GM18502 (cell line): ENCODE data around the gene TMEM53.

Experiments
- ATAC-seq: cut with Tn5 transposase; IDR thresholded peaks from one replicate; pipeline ENCODE4 v1.9.1; 2021; ENCODE audit warnings: mild to moderate bottlenecking; ENCODE audit not compliant: unreplicated experiment, poor library complexity

Gene TMEM53

DNA sequence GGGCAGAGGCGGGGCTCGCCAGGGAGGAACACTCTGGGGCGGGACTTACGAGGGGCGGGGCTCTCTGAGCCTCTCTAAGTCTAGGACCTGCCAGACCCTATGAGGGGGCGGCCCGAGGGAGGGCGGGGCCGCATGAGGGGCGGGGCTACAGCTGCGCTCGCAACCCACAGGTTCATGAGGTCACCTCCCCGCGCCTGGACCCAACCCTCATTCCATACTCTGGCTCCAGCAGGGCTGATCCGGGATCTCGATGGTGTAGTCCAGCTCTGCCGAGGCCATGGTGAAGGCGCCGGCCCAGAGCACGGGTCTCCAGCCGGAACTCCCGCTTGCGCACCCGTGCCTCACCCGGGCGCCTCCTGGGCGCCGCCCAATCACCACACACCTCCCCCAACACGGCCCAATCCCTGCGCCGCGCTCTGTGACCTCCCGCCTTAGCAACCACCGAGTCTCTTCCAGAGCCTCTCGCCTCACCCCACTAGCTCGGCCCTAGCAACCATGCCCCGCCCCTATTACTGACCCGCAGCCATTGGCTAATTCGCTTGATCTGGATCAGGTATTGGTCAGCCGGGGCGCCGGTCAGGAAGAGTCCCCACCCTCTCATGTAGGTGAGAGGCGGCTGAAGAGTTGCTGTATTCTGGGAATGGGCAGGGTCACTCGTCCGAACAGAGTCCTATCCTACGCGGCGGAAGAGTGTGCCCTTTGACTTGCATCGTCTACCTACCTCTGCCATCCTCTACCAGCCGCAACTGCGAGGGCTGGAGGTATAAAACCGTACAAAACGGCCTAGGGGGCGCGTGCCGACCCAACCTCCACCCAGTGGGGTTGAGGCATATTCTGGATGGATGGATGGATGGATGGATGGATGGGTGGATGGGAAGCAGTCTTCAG lies at the start of gene TMEM53, which contains the start of gene ARMH1:
TSS of gene TMEM53 (minus strand) at position 369 of the 888 bp plus-strand sequence. CDS start at position 279, 90 bp downstream.
TSS of gene ARMH1 (plus strand) at position 602 of the 888 bp plus-strand sequence. CDS start 14,984 bp downstream, outside the sequence.
- peak; percentile 88 for ATAC-seq

DNA sequence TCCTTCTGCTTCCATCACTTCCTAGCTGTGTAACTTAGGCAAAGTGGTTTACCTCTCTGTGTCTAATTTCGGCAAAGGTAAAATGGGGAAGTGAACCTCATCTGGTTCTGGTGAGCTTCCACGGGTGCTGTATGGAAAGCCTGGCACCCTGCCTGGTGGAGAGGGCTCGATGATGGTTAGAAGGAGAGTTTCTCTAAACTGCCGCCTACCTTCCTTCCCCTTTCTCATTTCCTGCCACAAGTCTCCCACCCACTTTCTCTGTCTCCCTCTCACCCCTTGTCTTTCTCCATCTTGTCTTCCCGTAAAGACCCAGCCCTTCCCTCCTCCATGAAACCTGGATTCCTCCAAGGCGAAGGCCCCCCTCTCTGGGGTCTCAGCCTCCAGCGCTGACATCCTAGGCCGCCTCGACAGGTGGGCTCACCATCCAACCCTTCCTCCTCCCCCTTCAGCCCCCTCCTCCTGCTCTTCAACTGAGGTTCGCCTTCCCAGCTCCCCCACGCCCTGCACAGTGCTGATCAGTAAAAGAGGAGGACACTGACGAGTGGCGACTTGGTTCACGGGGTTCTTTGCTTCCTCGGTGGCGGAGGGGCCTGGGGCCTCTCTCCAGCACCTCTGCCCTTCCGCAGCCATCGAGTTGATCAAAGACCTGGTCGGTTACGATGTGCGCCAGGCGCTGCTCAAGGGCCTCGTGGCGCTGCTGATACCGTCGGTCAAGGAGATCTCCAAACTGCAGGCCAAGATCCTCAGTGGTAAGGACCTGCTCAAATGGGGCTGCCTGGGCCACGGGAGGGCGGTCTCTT lies 49.4 kb upstream of the TMEM53 start:
- no peak for ATAC-seq

DNA sequence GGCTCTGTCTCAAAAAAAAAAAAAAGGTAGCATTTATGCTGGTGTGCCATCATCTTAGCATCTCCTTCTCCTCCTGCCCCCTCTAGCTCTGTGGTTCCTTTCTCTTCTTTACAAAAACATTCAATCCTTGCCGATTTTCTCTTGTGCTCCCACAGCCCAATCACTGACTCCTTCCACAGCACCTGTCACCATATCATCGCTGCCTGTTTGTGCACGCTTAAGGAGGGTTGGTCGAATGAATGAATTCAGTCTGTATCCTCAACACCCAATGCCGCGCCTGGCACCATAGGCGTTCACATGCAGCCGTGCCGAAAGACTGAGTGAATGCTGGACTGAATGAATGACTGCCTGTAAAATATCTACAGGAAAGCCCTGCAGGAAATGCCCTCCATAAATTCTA lies 48.8 kb upstream of the TMEM53 start:
- ATAC-seq = no peak

DNA sequence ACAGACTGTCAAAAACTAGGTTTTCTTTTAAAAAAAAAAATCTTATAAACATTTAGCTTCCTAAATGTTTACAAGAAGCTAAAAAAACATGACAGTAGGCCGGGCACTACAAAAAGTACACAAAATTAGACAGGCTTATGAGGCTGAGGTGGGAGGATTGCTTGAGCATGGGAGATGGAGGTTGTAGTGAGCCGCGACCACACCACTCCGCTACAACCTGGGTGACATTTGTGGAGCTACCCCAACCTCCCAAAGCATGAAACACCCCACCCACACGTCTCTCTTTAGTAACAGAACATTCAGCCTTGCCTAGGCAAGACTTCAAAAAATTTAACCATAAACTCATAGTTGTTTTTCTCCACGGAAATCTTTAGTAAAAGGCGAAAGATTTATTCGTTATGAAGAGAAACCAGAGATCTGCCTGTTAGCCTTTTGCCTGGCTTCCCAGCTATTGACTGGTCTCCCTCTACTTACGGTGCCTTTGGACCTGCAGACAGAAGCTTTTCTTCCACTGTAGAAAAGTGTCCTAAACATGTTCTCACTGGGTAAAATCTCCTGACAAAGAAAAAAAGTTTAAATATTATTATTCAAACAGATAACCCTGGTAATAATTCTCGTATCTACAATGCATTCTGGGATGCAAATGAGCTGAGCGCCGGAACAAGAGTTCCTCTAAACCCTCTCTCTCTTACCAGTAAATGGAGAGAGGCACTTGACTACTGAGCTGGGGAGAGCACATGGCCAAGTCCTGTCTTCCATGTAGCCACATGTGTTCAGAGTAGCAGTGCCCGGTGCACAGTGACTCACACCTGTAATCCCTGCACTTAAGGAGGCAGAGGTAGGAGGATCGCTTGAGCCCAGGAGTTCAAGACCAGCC lies 47.4 kb upstream of the TMEM53 start:
- peak; percentile 78 for ATAC-seq

DNA sequence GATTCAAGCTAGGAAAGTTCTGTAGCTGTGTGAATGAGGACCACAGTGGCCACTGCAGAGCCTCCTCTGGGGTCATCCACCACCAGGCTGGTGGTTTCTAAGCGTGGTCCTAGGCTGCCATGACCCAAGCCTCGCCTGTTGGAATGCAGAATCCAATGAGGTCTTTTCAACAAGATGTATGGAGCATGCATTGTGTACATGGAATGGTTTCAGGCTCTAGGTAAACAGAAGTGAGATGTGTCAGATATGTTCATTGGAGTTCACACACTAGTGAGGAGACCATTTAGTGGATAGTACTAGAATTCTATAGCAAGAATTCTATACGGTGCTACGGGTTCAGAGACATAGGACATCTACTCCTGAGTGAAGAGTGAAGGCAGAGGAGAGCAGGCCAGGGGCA lies 46.0 kb upstream of the TMEM53 start:
- ATAC-seq = no peak

DNA sequence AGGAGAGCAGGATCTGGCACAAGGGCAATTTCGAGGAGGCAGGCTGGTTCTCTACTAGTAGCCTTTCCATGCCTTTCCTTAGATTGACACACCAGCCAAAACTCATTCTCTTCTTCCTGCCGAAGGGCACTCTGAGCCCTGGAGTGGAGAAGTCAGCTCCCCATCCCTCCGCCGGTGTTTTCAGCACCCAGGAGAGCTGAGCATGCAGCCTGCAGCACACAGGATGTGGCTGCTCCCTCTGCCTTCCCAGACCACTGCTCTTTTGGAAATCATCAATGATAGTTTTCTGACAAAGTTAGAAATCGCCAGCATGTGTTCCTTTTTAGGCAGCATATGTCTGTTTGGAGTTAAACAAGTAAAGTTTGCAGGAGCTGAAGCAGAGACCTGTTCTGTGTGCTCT lies 45.0 kb upstream of the TMEM53 start:
- no peak for ATAC-seq

DNA sequence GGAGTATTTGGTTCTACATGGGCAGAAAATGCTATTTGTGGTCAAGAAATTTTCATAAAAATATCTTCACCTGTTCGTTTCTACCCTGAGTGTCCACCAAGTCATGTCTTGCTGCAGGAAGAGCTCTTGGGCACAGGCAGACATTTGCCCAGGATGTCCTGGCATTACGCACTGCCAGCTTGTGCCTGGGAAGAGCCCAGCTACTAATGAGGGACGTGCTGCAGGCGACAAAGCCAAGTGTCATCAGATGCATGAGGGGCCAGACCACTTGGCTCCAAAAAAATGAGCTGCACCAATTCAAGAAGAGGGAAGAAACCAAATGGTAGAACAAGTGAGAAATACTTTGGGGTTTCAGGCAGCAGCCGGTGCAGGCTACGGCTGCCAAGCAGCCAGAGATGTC lies 43.8 kb upstream of the TMEM53 start:
- no peak for ATAC-seq

DNA sequence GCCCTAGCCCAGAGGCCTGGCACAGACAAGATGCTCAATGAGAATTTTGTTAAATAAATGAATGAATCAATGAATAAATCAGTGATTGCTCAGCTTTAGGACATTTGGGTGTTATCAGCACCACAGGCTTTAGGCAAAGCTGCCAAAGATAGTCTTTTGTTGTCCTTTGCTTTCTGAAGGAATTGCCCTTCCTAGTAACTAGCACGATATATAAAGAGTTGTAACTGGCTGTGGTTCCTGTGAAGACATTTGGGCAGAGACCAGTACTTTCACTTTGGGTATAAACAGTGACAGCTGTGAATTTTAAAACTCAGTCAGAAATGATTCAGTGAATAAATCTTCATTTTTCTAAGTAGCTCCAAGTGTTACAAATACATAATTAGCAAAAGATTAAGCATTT lies 43.4 kb upstream of the TMEM53 start:
- ATAC-seq = no peak

DNA sequence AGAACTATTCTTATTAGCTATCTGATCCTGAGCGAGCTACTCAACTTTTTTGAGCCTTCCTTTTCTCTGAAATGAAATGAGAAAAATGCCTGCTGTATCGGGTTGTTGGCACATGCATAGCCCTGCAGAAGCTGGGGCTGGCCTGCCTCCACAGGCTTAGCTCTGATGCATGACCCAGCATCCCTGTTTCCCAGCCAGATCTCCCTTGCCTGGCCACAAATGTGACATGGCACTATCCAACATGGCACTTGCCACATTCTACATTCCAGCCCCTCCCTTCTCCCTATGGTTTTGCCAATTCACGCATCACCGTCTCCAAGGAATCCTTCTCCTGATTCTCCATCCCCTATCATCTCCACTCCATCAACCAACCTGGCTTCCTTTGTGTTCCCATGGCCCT lies 42.9 kb upstream of the TMEM53 start:
- no peak for ATAC-seq

DNA sequence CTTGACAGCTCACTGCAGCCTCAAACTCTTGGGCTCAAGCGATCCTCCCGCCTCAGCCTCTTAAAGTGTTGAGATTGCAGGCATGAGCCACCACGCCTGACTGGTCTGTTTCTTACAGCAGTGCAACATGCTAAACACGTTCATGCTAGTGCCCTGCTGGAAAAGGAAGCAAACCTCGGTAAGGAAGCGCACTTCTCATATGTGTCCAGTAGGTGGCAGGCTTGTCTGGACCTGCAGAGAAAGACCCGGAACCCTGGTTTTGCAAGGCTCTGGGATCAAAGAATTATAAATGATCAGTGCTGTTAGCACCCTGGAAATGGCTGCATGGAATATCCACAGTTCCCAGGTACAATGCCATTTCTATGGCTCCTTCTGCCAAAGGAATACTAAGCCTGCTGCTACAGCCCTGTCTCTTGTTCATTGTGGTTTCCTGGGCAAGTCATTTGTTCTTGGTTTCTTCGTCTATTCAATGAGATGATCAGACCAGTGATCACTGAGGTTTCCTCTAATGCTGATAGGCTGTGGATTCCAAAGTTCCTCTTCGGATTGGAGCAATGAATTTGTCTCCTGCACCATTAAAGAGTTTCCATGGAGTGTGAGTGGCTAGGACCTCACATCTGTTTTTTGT lies 40.8 kb upstream of the TMEM53 start:
- ATAC-seq = peak; percentile 57

DNA sequence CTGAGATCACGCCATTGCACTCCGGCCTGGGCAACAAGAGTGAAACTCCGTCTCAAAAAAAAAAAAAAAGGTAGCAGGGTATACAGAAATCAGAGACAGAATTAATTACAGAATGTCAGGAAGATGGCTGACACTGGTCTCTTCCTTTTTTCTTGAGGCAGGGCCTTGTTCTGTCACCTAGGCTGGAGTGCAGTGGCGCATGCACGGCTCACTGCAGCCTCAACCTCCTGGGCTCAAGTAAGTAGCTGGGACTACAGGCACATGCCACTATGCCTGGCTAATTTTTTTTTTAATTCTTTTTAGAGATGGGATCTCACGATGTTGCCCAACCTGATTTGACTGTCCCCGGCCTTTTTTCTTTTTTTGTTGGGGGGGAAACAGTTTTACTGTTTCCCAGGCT lies 40.3 kb upstream of the TMEM53 start:
- ATAC-seq = no peak

DNA sequence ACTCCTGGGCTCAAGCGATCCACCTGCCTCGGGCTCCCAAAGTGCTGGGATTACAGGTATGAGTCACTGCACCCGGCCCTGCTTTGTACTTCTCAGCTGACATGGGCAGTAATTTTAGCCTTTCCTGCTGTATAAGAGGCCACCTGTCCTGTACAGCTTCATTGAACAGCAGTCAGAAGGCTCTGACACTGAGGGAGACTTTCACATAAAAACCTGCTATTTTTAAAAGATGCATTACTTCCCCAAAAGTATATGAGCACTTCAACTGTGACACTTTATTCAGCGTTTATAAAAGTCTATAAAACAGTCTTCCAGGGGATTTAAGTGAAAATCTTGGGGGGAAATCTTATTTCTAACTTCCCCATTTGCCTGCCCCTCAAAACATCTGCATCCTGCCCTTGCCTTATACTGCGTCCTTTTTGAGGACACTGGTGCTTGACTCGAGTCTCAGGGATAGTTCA lies 39.1 kb upstream of the TMEM53 start:
- ATAC-seq = peak; percentile 50

DNA sequence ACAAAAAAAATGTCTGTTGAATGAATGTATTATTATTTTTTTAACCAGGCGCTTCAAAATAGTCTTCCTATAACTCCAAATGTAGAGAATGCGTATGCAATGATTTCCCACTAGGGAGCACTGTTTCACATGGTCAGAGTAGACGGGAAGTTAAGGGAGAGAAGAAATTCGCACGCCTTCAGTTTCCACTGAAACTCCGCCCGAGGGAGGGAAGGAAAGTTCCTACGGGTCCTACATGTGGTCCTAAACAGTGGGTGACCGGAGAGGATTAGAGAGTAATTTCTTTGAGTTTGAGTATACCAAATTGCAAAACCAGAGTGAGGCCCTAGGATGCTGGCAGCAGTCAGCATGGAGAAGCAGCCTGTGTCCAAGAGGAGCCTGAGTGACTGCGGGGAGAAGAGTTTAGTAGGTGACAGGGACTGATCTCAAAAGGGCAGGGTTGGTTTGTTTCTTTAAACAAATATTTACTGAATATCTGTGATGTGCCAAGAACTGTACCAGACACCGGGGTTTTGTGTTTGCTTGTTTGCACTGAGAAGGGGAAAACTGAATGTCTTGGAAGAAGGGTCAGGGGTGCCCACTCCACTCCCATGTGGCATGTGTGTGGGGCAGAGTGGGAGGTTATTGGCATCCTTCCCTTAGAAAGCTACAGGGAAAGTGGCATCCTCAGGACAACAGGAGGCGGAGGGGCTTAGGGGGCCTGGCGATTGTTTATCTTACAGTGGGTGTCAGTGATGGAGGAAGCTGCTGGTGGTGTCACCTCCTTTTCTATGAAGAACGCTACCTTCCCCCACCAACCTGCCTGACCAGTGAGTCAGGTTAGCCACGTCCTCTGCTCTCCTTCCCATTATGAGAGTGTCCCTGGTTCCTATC lies 33.9 kb upstream of the TMEM53 start:
- ATAC-seq = no peak

DNA sequence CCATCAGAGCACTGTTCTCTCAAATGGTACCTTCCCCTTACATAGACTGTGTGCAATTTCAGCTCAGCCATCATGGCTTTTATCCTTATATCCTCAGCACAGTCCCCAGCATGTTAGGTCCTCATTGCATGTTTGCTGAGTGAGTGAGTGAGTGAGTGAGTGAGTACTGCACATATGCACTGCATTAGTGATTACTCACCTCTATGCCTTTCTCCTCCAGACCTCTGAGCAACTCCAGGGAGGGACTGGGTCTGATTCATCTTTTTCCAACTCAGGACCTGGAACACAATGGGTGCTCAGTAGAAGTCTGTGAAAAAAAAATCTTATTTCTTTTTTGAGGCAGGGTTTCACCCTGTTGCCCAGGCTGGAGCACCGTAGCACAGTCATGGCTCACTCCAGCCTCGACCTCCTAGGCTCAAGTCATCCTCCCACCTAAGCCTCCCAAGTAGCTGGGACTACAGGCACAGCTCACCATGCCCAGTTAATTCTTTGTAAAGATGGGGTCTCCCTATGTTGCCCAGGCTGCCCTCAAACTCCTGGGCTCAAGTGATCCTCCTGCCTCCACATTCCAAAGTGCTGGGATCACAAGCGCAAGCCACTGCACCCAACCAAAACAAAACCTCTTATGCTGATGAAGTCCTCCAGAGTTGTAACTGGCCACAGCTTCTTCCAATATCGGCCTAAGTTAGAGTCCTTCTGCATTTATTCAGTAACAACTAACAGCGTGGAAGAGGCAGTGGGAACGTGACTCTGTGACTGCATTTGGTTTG lies 33.0 kb upstream of the TMEM53 start:
- ATAC-seq = no peak

DNA sequence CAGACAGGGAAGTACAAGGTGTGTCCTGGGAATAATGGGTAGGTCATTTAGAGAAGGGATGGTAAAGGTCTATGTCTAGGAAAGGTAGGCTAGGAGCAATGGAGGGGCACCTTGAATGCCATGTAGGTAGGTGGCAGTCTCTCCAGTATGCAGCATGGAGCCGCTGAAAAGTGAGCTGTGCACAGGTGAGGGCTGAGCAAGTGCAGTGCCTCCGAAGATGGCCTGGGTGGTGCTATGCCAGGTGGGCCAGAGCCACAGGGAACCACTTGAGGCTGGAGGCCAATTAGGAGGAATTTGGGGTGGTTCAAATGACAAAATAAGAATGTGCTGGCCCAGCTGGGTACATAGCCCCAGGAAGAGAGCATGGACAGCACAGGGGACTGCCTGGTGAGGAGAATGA lies 31.7 kb upstream of the TMEM53 start:
- no peak for ATAC-seq

DNA sequence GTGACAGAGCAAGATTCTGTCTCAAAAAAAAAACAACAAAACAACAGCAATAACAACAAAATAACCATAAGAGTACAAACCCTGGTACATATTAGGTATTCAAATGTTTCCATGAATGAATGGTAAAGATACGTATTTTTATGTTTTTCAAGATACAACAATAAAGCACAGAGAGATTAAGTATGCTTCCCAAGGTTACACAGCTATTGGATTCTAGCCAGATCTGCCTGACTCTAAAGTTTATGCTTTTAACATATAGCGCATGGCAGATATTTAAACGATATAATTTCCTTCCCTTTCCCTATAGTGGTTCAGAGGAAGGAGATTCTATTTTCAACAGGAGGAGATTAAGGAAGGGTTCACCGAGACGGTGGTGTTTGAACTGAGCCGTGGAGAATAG lies 31.2 kb upstream of the TMEM53 start:
- no peak for ATAC-seq

DNA sequence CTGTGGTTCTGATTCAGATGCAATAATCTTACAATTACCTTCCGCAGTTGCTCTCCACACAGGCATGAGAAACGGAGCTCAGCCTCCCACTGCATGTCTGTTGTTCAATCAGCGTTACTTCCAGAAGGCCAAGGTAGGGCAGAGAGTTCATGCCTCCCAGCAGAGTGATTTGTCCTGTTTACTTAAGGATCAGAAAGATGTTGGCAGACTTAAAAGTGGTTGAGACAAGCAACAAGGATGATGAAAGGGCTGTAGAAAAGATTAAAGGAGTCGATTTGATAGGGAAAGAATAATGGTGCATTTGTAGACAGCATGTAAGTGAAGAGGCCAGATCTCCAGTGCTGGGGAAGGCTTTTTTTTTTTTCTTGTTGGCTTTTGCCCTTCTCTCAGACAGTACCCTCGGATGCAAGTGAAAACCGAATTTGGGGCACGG lies 26.9 kb upstream of the TMEM53 start:
- no peak for ATAC-seq

DNA sequence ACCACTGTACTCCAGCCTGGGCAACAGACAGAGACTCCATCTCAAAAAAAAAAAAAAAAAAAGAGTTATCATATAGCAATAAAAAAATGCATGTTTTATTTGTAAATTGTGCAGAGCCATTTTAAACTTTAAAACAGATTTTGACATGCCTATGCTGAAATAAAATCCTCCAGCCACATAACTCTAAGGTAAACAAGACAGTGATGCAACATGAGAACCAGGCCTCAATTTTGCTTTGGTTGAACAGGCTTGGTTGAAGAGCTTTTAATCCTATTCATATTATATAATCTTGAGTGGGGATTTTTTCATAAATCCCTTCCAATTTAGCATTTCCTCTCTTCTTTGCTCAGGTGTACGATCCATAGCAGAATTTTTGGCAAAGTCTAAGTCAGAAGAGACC lies 26.3 kb upstream of the TMEM53 start:
- ATAC-seq = no peak
